Brain microvascular endothelial cell (primary cell): Measurements from ENCODE around the gene GRAMD1B.
A peak's percentile ranks its signal among the peaks of the same experiment; 100 is the strongest.

Source experiments
- DNase-seq: peaks from one replicate; pipeline ENCODE4 v3.0.0-alpha.2; 2020
- H3K27ac ChIP-seq: fragments of 250-450 bp; sonication (Bioruptor Pico); 2 replicates; pipeline ENCODE4 v1.5.1; 2020; ENCODE audit warnings: mild to moderate bottlenecking, moderate library complexity
- H3K27me3 ChIP-seq: fragments of 250-450 bp; sonication (Bioruptor Pico); replicated peaks from 2 replicates; pipeline ENCODE4 v1.5.1; 2020; ENCODE audit warnings: mild to moderate bottlenecking
- H3K36me3 ChIP-seq: fragments of 250-450 bp; sonication (Bioruptor Pico); replicated peaks from 2 replicates; pipeline ENCODE4 v1.5.1; 2020; ENCODE audit warnings: mild to moderate bottlenecking
- H3K4me3 ChIP-seq: 2 replicates; pipeline ENCODE4 v1.5.1; 2011; ENCODE audit warnings: low read depth, mild to moderate bottlenecking, control low read depth, low read length, moderate library complexity
- CTCF ChIP-seq: IDR thresholded peaks from 2 replicates; pipeline ENCODE4 v1.5.1; 2011; ENCODE audit warnings: low read depth, mild to moderate bottlenecking, moderate library complexity, low read length, control low read depth, inconsistent platforms; ENCODE audit errors: missing control alignments
- in situ Hi-C: cut with HindIII; loops from 2 replicates; pipeline ENCODE4 v1.10.0; 2017; ENCODE audit warnings: low sequenced_read_pairs, low pct_ligation_motif_present

The GRAMD1B gene

GRCh38 chr11:123425367-123425766, 4.7 kb upstream of the GRAMD1B start:
- Histone ChIP-seq H3K27me3 (no peaks in the 10 kb centered on the region), H3K4me3 (no peak overlapping the region), H3K27ac (no peak overlapping the region), H3K36me3 (no peaks in the 10 kb centered on the region)
- in situ Hi-C loops, result no loop called here
- DNase-seq, result no peak
- TF ChIP-seq CTCF, result no peak

GRCh38 chr11:123426789-123427188, 3.3 kb upstream of the GRAMD1B start:
- H3K27me3 ChIP-seq, result no peaks in the 10 kb centered on the region
- no peak for TF ChIP-seq CTCF
- no peak overlapping the region for H3K4me3 ChIP-seq
- no peaks in the 10 kb centered on the region for H3K36me3 ChIP-seq
- H3K27ac ChIP-seq, result no peak overlapping the region
- no peak for DNase-seq
- in situ Hi-C loops, result no loop called here

GRCh38 chr11:123427405-123427804, 2.7 kb upstream of the GRAMD1B start:
- H3K36me3 ChIP-seq, result no peaks in the 10 kb centered on the region
- in situ Hi-C loops, result no loop called here
- no peak for TF ChIP-seq CTCF
- no peaks in the 10 kb centered on the region for H3K27me3 ChIP-seq
- no peak overlapping the region for H3K4me3 ChIP-seq
- DNase-seq, result no peak
- no peak overlapping the region for H3K27ac ChIP-seq

- Histone ChIP-seq H3K27ac (no peak overlapping the region), H3K27me3 (no peaks in the 10 kb centered on the region), H3K36me3 (no peaks in the 10 kb centered on the region), H3K4me3 (no peak overlapping the region)
- no peak for DNase-seq
- TF ChIP-seq CTCF, result no peak
- in situ Hi-C loops, result no loop called here
These were observed 1.9 kb upstream of the GRAMD1B start for GRCh38 chr11:123428116-123428715.

- in situ Hi-C loops, result no loop called here
- Histone ChIP-seq H3K27me3 (no peaks in the 10 kb centered on the region), H3K4me3 (peak overlapping the region; percentile 71), H3K27ac (peak overlapping the region; percentile 60), H3K36me3 (no peaks in the 10 kb centered on the region)
- no peak for TF ChIP-seq CTCF
- peak; percentile 66 for DNase-seq
These were observed 733 bp upstream of the GRAMD1B start for GRCh38 chr11:123429336-123429735.
